ENCODE measurements around the gene NDUFAF8. TPM values are rescaled to one million over a fixed set of nuclear protein-coding genes. Genes with fewer than 3 reads are reported as not detected.

NDUFAF8 gene
- total RNA-seq, 4 donors from 2014 or later = 1.8 to 31.9 (median 6.7) TPM

GRCh38 chr17:81218991-81219390 lies 20.1 kb upstream of the NDUFAF8 start:
- no peak for TF ChIP-seq CTCF (IDR thresholded peaks at IDR 0.05)
- no peak for TF ChIP-seq POLR2A (IDR thresholded peaks at IDR 0.05)
- DNase-seq = no peak
- H3K4me1 ChIP-seq = peaks cover 6 to 7% of the 10 kb centered on the region in 2 donors
- intact Hi-C loops (cut with DNase I; ENCODE audit: low total_unique reads) = no loop called here
- H3K27ac ChIP-seq = no peak overlapping the region
- H3K4me3 ChIP-seq = no peak overlapping the region
- H3K27me3 ChIP-seq = no peaks in the 10 kb centered on the region
- H3K36me3 ChIP-seq = no peaks in the 10 kb centered on the region
- no peaks in the 10 kb centered on the region for H3K9me3 ChIP-seq

- no peaks in the 10 kb centered on the region for H3K36me3 ChIP-seq
- no peaks in the 10 kb centered on the region for H3K27me3 ChIP-seq
- no peak overlapping the region for H3K4me3 ChIP-seq
- no peak overlapping the region for H3K27ac ChIP-seq
- intact Hi-C loops (cut with DNase I; ENCODE audit: low total_unique reads) = no loop called here
- no peaks in the 10 kb centered on the region for H3K9me3 ChIP-seq
- no peak for DNase-seq
- peaks cover 6 to 7% of the 10 kb centered on the region in 2 donors for H3K4me1 ChIP-seq
- TF ChIP-seq POLR2A (IDR thresholded peaks at IDR 0.05) (no peak), CTCF (IDR thresholded peaks at IDR 0.05) (no peak)
These were observed 19.5 kb upstream of the NDUFAF8 start for GRCh38 chr17:81219476-81220180.

GRCh38 chr17:81221371-81221841 lies 17.7 kb upstream of the NDUFAF8 start:
- Histone ChIP-seq H3K4me3 (no peak overlapping the region), H3K27me3 (no peaks in the 10 kb centered on the region), H3K9me3 (no peaks in the 10 kb centered on the region), H3K27ac (no peak overlapping the region), H3K4me1 (peaks cover 6 to 7% of the 10 kb centered on the region in 2 donors), H3K36me3 (no peaks in the 10 kb centered on the region)
- no peak for DNase-seq
- intact Hi-C loops (cut with DNase I; ENCODE audit: low total_unique reads) = no loop called here
- TF ChIP-seq POLR2A (IDR thresholded peaks at IDR 0.05) (no peak), CTCF (IDR thresholded peaks at IDR 0.05) (no peak)

GRCh38 chr17:81221842-81222619 lies 17.1 kb upstream of the NDUFAF8 start:
- intact Hi-C loops (cut with DNase I; ENCODE audit: low total_unique reads) = no loop called here
- no peak for TF ChIP-seq CTCF (IDR thresholded peaks at IDR 0.05)
- TF ChIP-seq POLR2A (IDR thresholded peaks at IDR 0.05) = no peak
- Histone ChIP-seq H3K9me3 (no peaks in the 10 kb centered on the region), H3K4me3 (peak overlapping the region; percentile 61 to 79), H3K36me3 (no peaks in the 10 kb centered on the region), H3K27ac (peak overlapping the region; percentile 39 to 74), H3K4me1 (peaks cover 6 to 7% of the 10 kb centered on the region in 2 donors), H3K27me3 (no peaks in the 10 kb centered on the region)
- no peak for DNase-seq

- TF ChIP-seq CTCF (IDR thresholded peaks at IDR 0.05) (peak in 1 of 4 experiments; percentile 3), POLR2A (IDR thresholded peaks at IDR 0.05) (no peak)
These were observed 16.6 kb upstream of the NDUFAF8 start for GRCh38 chr17:81222620-81222905.

More at GRCh38 chr17:81222620-81222905, 16.6 kb upstream of the NDUFAF8 start:
- H3K27me3 ChIP-seq = no peaks in the 10 kb centered on the region
- H3K4me1 ChIP-seq = peaks cover 6 to 7% of the 10 kb centered on the region in 2 donors
- peak overlapping the region; percentile 61 to 79 for H3K4me3 ChIP-seq
- no peak for DNase-seq
- intact Hi-C loops (cut with DNase I; ENCODE audit: low total_unique reads) = no loop called here
- H3K27ac ChIP-seq = peak overlapping the region; percentile 39 to 74
- no peaks in the 10 kb centered on the region for H3K9me3 ChIP-seq
- no peaks in the 10 kb centered on the region for H3K36me3 ChIP-seq

Measured in uterus (tissue), 4 donors.